HepG2 (cell line): ENCODE measurements around the gene KXD1. TPM values are rescaled to one million over a fixed set of nuclear protein-coding genes. Genes with fewer than 3 reads are reported as not detected.

Experiments used
- AGO2 ChIP-seq: fragments of 200-400 bp; formaldehyde crosslinking; optimal IDR thresholded peaks from 2 replicates; pipeline ENCODE3; 2017; ENCODE audit warnings: mild to moderate bottlenecking, low read depth, low read length, moderate library complexity
- ARNTL ChIP-seq: sonication (generic); formaldehyde crosslinking; IDR thresholded peaks from 2 replicates; pipeline ENCODE4 v1.4.0; 2020; ENCODE audit warnings: mild to moderate bottlenecking, missing genetic modification reagents
- ELF1 ChIP-seq: sonication (generic); formaldehyde crosslinking; IDR thresholded peaks from 2 replicates; pipeline ENCODE4 v1.4.0; 2020; ENCODE audit warnings: missing genetic modification reagents
- MLLT10 ChIP-seq: sonication (generic); formaldehyde crosslinking; IDR thresholded peaks from 2 replicates; pipeline ENCODE4 v1.4.0; 2020; ENCODE audit warnings: missing genetic modification reagents
- NFYC ChIP-seq: IDR thresholded peaks from 2 replicates; pipeline ENCODE4 v1.6.1; 2016; ENCODE audit warnings: missing genetic modification reagents, missing compliant biosample characterization
- NR2F2 ChIP-seq: IDR thresholded peaks from 2 replicates; pipeline ENCODE4 v1.6.1; 2012; ENCODE audit warnings: low read depth, inconsistent platforms, borderline replicate concordance
- POLR2G ChIP-seq: fragments of 200-400 bp; formaldehyde crosslinking; IDR thresholded peaks from 2 replicates; pipeline ENCODE4 v1.6.1; 2018; ENCODE audit warnings: mild to moderate bottlenecking, low read depth, low read length, moderate library complexity
- RBM39 ChIP-seq: fragments of 200-400 bp; formaldehyde crosslinking; IDR thresholded peaks from one replicate; pipeline ENCODE4 v1.6.1; 2018; ENCODE audit warnings: antibody characterized with exemption, mild to moderate bottlenecking, low read depth, low read length; ENCODE audit not compliant: poor library complexity, severe bottlenecking
- RNF219 ChIP-seq: sonication (generic); formaldehyde crosslinking; IDR thresholded peaks from 2 replicates; pipeline ENCODE4 v1.5.0; 2020; ENCODE audit warnings: mild to moderate bottlenecking, missing genetic modification reagents
- SAP130 ChIP-seq: IDR thresholded peaks from 2 replicates; pipeline ENCODE4 v1.6.1; 2016; ENCODE audit warnings: low read depth
- SMC3 ChIP-seq: IDR thresholded peaks from 2 replicates; pipeline ENCODE4 v1.6.1; 2011; ENCODE audit warnings: low read length, improper control_type of control experiment
- TCF12 ChIP-seq, 2 experiments: fragments of 450-650 bp in 1 of 2; sonication (generic) in 1 of 2; formaldehyde crosslinking in 1 of 2; IDR thresholded peaks; 2 replicates each; pipeline versions ENCODE4 v1.6.1 to v1.8.0; 2017 to 2022; ENCODE audit warnings: antibody characterized with exemption in 1 of 2, mild to moderate bottlenecking in 1 of 2, missing genetic modification reagents in 1 of 2, moderate library complexity in 1 of 2
- THAP8 ChIP-seq: sonication (generic); formaldehyde crosslinking; IDR thresholded peaks from 2 replicates; pipeline ENCODE4 v1.5.1; 2020; ENCODE audit warnings: missing genetic modification reagents, mild to moderate bottlenecking, borderline replicate concordance
- ZNF280B ChIP-seq: sonication (generic); formaldehyde crosslinking; IDR thresholded peaks from 2 replicates; pipeline ENCODE4 v1.5.0; 2020; ENCODE audit warnings: missing genetic modification reagents, mild to moderate bottlenecking, borderline replicate concordance
- ZNF746 ChIP-seq: sonication (generic); formaldehyde crosslinking; IDR thresholded peaks from 2 replicates; pipeline ENCODE4 v1.8.0; 2022; ENCODE audit warnings: mild to moderate bottlenecking, missing genetic modification reagents
- ZNF770 ChIP-seq: sonication (generic); formaldehyde crosslinking; IDR thresholded peaks from 2 replicates; pipeline ENCODE4 v1.5.0; 2020; ENCODE audit warnings: mild to moderate bottlenecking, missing genetic modification reagents
- ZNF879 ChIP-seq: sonication (generic); formaldehyde crosslinking; IDR thresholded peaks from 2 replicates; pipeline ENCODE4 v1.8.1; 2023; ENCODE audit warnings: missing genetic modification reagents
- ZSCAN9 ChIP-seq: IDR thresholded peaks from 2 replicates; pipeline ENCODE4 v1.6.1; 2016; ENCODE audit warnings: borderline replicate concordance
- polyA plus RNA-seq, 8 experiments: library from polyadenylated mRNA; depleted of rRNA in 3 of 8; stranded (reverse) in 7 of 8; unstranded in 1 of 8; fragments of >200 nt; fragmentation: Illumina TruSeq in 4 of 8; extraction: Trizol in 4 of 8; gene quantifications; 2 replicates each; pipeline versions ENCODE4 v1.2.1 to v1.2.3, GENCODE V29; 2011 to 2016; ENCODE audit warnings: low read depth in 4 of 8, missing spikeins in 1 of 8, mixed read lengths in 1 of 8; ENCODE audit not compliant: insufficient read depth in 1 of 8
- total RNA-seq, 5 experiments: library from RNA; depleted of rRNA; stranded (reverse); fragments of >200 nt; fragmentation: Illumina TruSeq; extraction: Trizol; gene quantifications; 2 replicates each; pipeline ENCODE4 v1.2.3, GENCODE V29; 2016; ENCODE audit warnings: low read depth in 1 of 5
- TF ChIP-seq, protein P1 (sequence below): sonication (generic); formaldehyde crosslinking; IDR thresholded peaks from 2 replicates; pipeline ENCODE4 v1.4.0; 2020; ENCODE audit warnings: mild to moderate bottlenecking, low read depth, missing genetic modification reagents

The KXD1 gene
- total and polyA plus RNA-seq, 2 of the 13 experiments (the other 11 are each of a cell fraction or from before 2014, with no cell fraction given), result 44.6 to 143 TPM

DNA sequence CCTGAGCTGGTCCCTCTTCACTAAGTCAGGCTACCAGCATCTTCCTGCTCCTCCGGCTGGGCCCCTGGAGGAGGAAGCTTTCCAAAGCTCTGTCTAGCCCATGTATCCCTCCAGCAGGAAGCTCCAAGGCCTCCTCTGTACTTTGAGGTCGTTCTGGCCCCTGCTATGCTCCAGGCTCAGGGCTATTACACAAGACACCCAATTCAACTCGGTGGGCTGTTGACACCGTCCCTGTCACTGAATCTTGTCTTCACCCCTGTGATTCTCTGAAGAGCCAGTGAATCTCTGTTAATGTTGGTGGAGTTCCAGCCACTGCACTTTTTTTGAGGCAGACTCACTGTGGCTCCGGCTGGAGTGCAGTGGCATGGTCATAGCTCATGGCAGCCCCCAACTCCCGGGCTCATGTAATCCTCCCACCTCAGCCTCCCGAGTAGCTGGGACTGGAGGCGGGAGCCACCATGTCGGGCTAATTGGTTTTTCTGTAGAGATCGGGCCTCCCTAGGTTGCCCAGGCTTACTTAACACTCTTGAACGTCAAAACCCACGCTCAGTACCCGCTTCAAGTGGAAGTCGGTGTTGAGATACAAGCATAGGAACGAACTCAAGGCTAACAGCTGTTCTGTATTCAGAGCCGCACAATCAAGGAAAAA, 30.4 kb downstream of the KXD1 start (continued):
- TF ChIP-seq NR2F2, result no peak
- TF ChIP-seq POLR2G, result peak; percentile 39; the same call in 1 of the 2 replicates
- TF ChIP-seq ZNF746, result 0 out of 2 replicates have a peak, but pooled peaks have one; percentile 35
- no peak for TF ChIP-seq RBM39
- TF ChIP-seq, protein P1, sequence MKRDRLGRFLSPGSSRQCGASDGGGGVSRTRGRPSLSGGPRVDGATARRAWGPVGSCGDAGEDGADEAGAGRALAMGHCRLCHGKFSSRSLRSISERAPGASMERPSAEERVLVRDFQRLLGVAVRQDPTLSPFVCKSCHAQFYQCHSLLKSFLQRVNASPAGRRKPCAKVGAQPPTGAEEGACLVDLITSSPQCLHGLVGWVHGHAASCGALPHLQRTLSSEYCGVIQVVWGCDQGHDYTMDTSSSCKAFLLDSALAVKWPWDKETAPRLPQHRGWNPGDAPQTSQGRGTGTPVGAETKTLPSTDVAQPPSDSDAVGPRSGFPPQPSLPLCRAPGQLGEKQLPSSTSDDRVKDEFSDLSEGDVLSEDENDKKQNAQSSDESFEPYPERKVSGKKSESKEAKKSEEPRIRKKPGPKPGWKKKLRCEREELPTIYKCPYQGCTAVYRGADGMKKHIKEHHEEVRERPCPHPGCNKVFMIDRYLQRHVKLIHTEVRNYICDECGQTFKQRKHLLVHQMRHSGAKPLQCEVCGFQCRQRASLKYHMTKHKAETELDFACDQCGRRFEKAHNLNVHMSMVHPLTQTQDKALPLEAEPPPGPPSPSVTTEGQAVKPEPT (CRISPR knock-in tag), result no peak
- TF ChIP-seq ARNTL (CRISPR knock-in tag), result no peak
- TF ChIP-seq ZNF280B, result no peak
- 0 out of 2 replicates have a peak, but pooled peaks have one; percentile 34 for TF ChIP-seq RNF219
- TF ChIP-seq AGO2, result no peak
- TF ChIP-seq NFYC (CRISPR knock-in tag), result no peak
- TF ChIP-seq ELF1 (CRISPR knock-in tag), result no peak
- TF ChIP-seq SAP130 (CRISPR knock-in tag), result peak; percentile 50; the same call in 1 of the 2 replicates
- TF ChIP-seq THAP8 (CRISPR knock-in tag), result no peak
- TF ChIP-seq ZSCAN9, result 0 out of 2 replicates have a peak, but pooled peaks have one; percentile 17
- no peak for TF ChIP-seq MLLT10 (CRISPR knock-in tag)
- no peak for TF ChIP-seq SMC3
- TF ChIP-seq ZNF770 (CRISPR knock-in tag), result peak; percentile 46; the same call in 1 of the 2 replicates
- TF ChIP-seq ZNF879 (CRISPR knock-in tag), result 0 out of 2 replicates have a peak, but pooled peaks have one; percentile 29
- no peak for TF ChIP-seq TCF12 (IDR thresholded peaks at IDR 0.05)
- no peak for TF ChIP-seq TCF12 (CRISPR knock-in tag; IDR thresholded peaks at IDR 0.05)
